ENCODE results near the gene GLDC.

The GLDC gene

DNA sequence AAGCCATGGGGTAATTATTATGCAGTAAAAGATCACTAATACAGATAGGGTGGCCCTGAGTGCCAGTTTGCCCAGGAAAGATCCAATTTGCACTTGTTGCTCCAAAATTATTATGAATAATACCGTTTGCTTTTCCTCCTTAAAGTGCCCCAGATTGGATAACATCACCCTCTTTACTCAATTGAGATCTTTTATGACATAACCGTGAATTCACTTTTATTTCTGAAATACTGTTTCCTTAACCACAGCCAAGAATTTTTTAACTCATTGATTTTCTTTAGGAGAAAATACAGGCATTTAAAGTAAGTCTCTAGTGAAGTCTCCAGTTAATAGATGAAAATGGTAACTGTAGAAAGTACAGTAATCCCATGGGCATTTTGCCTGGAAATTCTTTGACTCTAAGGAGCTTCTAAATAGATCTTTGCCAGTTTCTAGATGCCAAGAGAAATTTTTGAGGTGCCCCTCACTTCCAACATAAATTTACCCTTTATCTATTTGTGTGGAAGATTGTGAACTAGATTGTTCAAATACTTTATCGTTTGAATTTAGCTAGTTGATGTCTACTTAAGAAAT lies 133.4 kb downstream of the GLDC start:
- Histone ChIP-seq H3K36me3 (ENCODE audit: insufficient read depth, low read length) (peaks cover 25% of the 10 kb centered on the region), H3K4me1 (ENCODE audit: control insufficient read depth, insufficient read depth, low read length, unreplicated experiment) (peaks cover 9% of the 10 kb centered on the region), H3K27ac (ENCODE audit: low read depth, low read length) (no peak overlapping the region), H3K79me2 (ENCODE audit: control insufficient read depth, insufficient read depth, low read length, unreplicated experiment) (no peaks in the 10 kb centered on the region), H3K4me3 (ENCODE audit: low read depth, low read length) (no peak overlapping the region), H2AFZ (ENCODE audit: low read length, unreplicated experiment) (no peak overlapping the region), H3K27me3 (ENCODE audit: insufficient read depth, low read length) (no peaks in the 10 kb centered on the region)

DNA sequence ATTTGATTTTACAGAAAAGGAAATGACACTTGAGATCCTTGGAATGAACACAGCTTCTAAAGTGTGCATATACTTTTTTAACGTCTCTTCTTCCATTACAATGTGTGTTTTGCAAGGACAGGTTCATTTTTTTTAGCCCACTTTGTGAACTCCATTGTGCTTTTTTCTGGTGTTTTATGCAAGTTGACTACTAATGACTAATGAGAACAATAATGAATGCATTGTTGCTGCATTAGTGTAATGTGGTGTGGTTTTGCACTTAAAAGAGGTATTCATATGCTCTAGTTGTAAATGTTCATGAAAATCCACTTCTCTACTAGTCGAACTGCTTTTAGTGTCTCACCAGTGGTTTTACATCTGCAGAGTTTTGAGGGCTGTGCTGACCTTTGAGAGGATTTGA lies 139.0 kb downstream of the GLDC start:
- no peak overlapping the region for H3K4me3 ChIP-seq (ENCODE audit: low read depth, low read length)
- H3K27me3 ChIP-seq (ENCODE audit: insufficient read depth, low read length): no peaks in the 10 kb centered on the region
- H3K4me1 ChIP-seq (ENCODE audit: control insufficient read depth, insufficient read depth, low read length, unreplicated experiment): peaks cover 1% of the 10 kb centered on the region
- H2AFZ ChIP-seq (ENCODE audit: low read length, unreplicated experiment): no peak overlapping the region
- H3K27ac ChIP-seq (ENCODE audit: low read depth, low read length): no peak overlapping the region
- peaks cover 58% of the 10 kb centered on the region for H3K36me3 ChIP-seq (ENCODE audit: insufficient read depth, low read length)
- peaks cover 3% of the 10 kb centered on the region for H3K79me2 ChIP-seq (ENCODE audit: control insufficient read depth, insufficient read depth, low read length, unreplicated experiment)

GRCh38 chr9:6502399-6502798 lies 143.1 kb downstream of the GLDC start:
- Histone ChIP-seq H3K4me1 (ENCODE audit: control insufficient read depth, insufficient read depth, low read length, unreplicated experiment) (peaks cover 16% of the 10 kb centered on the region), H3K4me3 (ENCODE audit: low read depth, low read length) (no peak overlapping the region), H3K36me3 (ENCODE audit: insufficient read depth, low read length) (peaks cover 81% of the 10 kb centered on the region), H3K27ac (ENCODE audit: low read depth, low read length) (no peak overlapping the region), H2AFZ (ENCODE audit: low read length, unreplicated experiment) (no peak overlapping the region), H3K27me3 (ENCODE audit: insufficient read depth, low read length) (no peaks in the 10 kb centered on the region), H3K79me2 (ENCODE audit: control insufficient read depth, insufficient read depth, low read length, unreplicated experiment) (peaks cover 4% of the 10 kb centered on the region)

- Histone ChIP-seq H3K4me3 (ENCODE audit: low read depth, low read length) (no peak overlapping the region), H3K79me2 (ENCODE audit: control insufficient read depth, insufficient read depth, low read length, unreplicated experiment) (peaks cover 4% of the 10 kb centered on the region), H3K4me1 (ENCODE audit: control insufficient read depth, insufficient read depth, low read length, unreplicated experiment) (peaks cover 19% of the 10 kb centered on the region), H2AFZ (ENCODE audit: low read length, unreplicated experiment) (no peak overlapping the region), H3K27me3 (ENCODE audit: insufficient read depth, low read length) (no peaks in the 10 kb centered on the region), H3K36me3 (ENCODE audit: insufficient read depth, low read length) (peaks cover 82% of the 10 kb centered on the region), H3K27ac (ENCODE audit: low read depth, low read length) (no peak overlapping the region)
Measured at GRCh38 chr9:6501526-6502210, 143.9 kb downstream of the GLDC start.

- H2AFZ ChIP-seq (ENCODE audit: low read length, unreplicated experiment): no peak overlapping the region
- peaks cover 7% of the 10 kb centered on the region for H3K79me2 ChIP-seq (ENCODE audit: control insufficient read depth, insufficient read depth, low read length, unreplicated experiment)
- H3K4me1 ChIP-seq (ENCODE audit: control insufficient read depth, insufficient read depth, low read length, unreplicated experiment): peaks cover 19% of the 10 kb centered on the region
- H3K27ac ChIP-seq (ENCODE audit: low read depth, low read length): peak overlapping the region; percentile 47
- peaks cover 73% of the 10 kb centered on the region for H3K36me3 ChIP-seq (ENCODE audit: insufficient read depth, low read length)
- no peak overlapping the region for H3K4me3 ChIP-seq (ENCODE audit: low read depth, low read length)
- no peaks in the 10 kb centered on the region for H3K27me3 ChIP-seq (ENCODE audit: insufficient read depth, low read length)
Measured at GRCh38 chr9:6498982-6499381, 146.5 kb downstream of the GLDC start.

- Histone ChIP-seq H3K4me3 (ENCODE audit: low read depth, low read length) (no peak overlapping the region), H3K79me2 (ENCODE audit: control insufficient read depth, insufficient read depth, low read length, unreplicated experiment) (peaks cover 16% of the 10 kb centered on the region), H3K27me3 (ENCODE audit: insufficient read depth, low read length) (no peaks in the 10 kb centered on the region), H3K4me1 (ENCODE audit: control insufficient read depth, insufficient read depth, low read length, unreplicated experiment) (peaks cover 16% of the 10 kb centered on the region), H3K36me3 (ENCODE audit: insufficient read depth, low read length) (peaks cover 50% of the 10 kb centered on the region), H2AFZ (ENCODE audit: low read length, unreplicated experiment) (no peak overlapping the region), H3K27ac (ENCODE audit: low read depth, low read length) (no peak overlapping the region)
Measured at GRCh38 chr9:6495466-6495865, 150.1 kb downstream of the GLDC start.

GRCh38 chr9:6490863-6491262 lies 154.7 kb downstream of the GLDC start:
- H3K36me3 ChIP-seq (ENCODE audit: insufficient read depth, low read length): peaks cover 40% of the 10 kb centered on the region
- no peaks in the 10 kb centered on the region for H3K27me3 ChIP-seq (ENCODE audit: insufficient read depth, low read length)
- no peaks in the 10 kb centered on the region for H3K4me1 ChIP-seq (ENCODE audit: control insufficient read depth, insufficient read depth, low read length, unreplicated experiment)
- H2AFZ ChIP-seq (ENCODE audit: low read length, unreplicated experiment): no peak overlapping the region
- no peak overlapping the region for H3K27ac ChIP-seq (ENCODE audit: low read depth, low read length)
- H3K4me3 ChIP-seq (ENCODE audit: low read depth, low read length): no peak overlapping the region
- H3K79me2 ChIP-seq (ENCODE audit: control insufficient read depth, insufficient read depth, low read length, unreplicated experiment): peaks cover 30% of the 10 kb centered on the region

DNA sequence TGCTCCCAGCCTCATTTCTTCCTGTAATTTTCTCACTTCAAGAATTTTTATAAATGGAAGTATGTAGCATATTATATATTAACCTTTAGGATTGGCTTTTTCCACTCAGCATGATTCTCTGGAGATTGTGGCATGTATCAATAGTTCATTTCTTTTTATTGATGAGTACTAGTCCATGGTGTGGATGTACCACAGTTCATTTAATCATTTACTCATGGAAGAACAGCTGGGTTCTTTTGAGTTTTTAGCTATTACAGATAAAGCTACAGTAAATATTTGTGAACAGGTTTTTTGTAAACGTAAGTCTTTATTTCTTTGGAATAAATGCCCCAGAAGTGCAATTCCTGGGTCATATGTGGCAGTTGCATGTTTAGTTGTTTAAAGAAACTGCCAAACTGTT lies 156.4 kb downstream of the GLDC start:
- no peaks in the 10 kb centered on the region for H3K4me1 ChIP-seq (ENCODE audit: control insufficient read depth, insufficient read depth, low read length, unreplicated experiment)
- no peak overlapping the region for H2AFZ ChIP-seq (ENCODE audit: low read length, unreplicated experiment)
- H3K27me3 ChIP-seq (ENCODE audit: insufficient read depth, low read length): no peaks in the 10 kb centered on the region
- H3K79me2 ChIP-seq (ENCODE audit: control insufficient read depth, insufficient read depth, low read length, unreplicated experiment): peaks cover 27% of the 10 kb centered on the region
- H3K4me3 ChIP-seq (ENCODE audit: low read depth, low read length): no peak overlapping the region
- H3K27ac ChIP-seq (ENCODE audit: low read depth, low read length): no peak overlapping the region
- H3K36me3 ChIP-seq (ENCODE audit: insufficient read depth, low read length): peaks cover 29% of the 10 kb centered on the region

DNA sequence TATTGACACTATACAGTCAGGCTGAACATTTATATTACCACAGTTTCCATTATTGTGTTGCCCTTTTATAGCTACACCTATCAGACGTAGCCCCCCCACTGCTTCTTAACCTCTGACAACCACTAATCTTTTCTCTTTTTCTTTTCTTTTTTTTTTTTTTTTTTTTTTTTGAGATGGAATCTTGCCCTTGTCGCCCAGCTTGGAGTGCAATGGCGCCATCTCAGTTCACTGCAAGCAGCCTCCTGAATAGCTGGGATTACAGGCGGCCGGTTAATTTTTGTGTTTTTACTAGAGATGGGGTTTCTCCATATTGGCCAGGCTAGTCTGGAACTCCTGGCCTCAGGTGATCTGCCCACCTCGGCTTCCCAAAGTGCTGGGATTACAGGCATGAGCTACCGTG lies 157.1 kb downstream of the GLDC start:
- Histone ChIP-seq H3K79me2 (ENCODE audit: control insufficient read depth, insufficient read depth, low read length, unreplicated experiment) (peaks cover 27% of the 10 kb centered on the region), H3K4me1 (ENCODE audit: control insufficient read depth, insufficient read depth, low read length, unreplicated experiment) (no peaks in the 10 kb centered on the region), H3K27ac (ENCODE audit: low read depth, low read length) (no peak overlapping the region), H2AFZ (ENCODE audit: low read length, unreplicated experiment) (no peak overlapping the region), H3K36me3 (ENCODE audit: insufficient read depth, low read length) (peaks cover 29% of the 10 kb centered on the region), H3K4me3 (ENCODE audit: low read depth, low read length) (no peak overlapping the region), H3K27me3 (ENCODE audit: insufficient read depth, low read length) (no peaks in the 10 kb centered on the region)

DNA sequence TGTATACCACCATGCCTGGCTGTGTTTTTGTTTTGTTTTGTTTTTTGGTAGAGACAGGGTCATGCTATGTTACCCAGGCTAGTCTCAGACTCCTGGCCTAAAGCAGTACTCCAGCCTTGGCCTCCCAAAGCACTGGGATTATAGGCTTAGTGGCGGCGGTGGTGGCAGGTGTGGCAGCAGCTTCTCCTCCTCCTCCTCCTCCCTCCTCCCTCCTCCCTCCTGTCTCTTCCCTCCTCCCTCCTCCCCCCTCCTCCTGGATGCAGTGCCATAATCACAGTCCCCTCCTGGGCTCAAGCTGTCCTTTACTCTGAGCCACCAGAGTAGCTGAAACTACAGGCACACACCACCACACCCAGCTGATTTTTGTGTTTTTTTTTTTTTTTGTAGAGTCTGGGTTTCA lies 161.3 kb downstream of the GLDC start:
- H3K27ac ChIP-seq (ENCODE audit: low read depth, low read length): no peak overlapping the region
- peaks cover 10% of the 10 kb centered on the region for H3K79me2 ChIP-seq (ENCODE audit: control insufficient read depth, insufficient read depth, low read length, unreplicated experiment)
- H2AFZ ChIP-seq (ENCODE audit: low read length, unreplicated experiment): no peak overlapping the region
- H3K36me3 ChIP-seq (ENCODE audit: insufficient read depth, low read length): peaks cover 32% of the 10 kb centered on the region
- H3K4me3 ChIP-seq (ENCODE audit: low read depth, low read length): no peak overlapping the region
- H3K4me1 ChIP-seq (ENCODE audit: control insufficient read depth, insufficient read depth, low read length, unreplicated experiment): no peaks in the 10 kb centered on the region
- H3K27me3 ChIP-seq (ENCODE audit: insufficient read depth, low read length): no peaks in the 10 kb centered on the region
